Body of pancreas (tissue), 4 donors: ENCODE measurements around the gene GFAP. TPM values are rescaled to one million over a fixed set of nuclear protein-coding genes. Genes with fewer than 3 reads are reported as not detected.

Experiments
- ATAC-seq: fragments of 150-250 bp; one replicate; pipeline ENCODE4 v1.9.1; 2016
- DNase-seq, 4 donors: peaks; one replicate each; pipeline ENCODE4 v3.0.0-alpha.2; 2019
- H3K27ac ChIP-seq, 4 donors: fragments of 200-600 bp; sonication (generic); 1 replicate in 3 of 4; 2 replicates in 1 of 4; pipeline versions ENCODE4 v1.5.1 to v1.6.1; 2016 to 2019; ENCODE audit warnings: mild to moderate bottlenecking in 1 of 4, mixed read lengths in 1 of 4, moderate library complexity in 1 of 4
- H3K27me3 ChIP-seq, 2 donors: fragments of 200-600 bp; sonication (generic); one replicate each; pipeline ENCODE4 v1.6.0; 2016; ENCODE audit warnings: mild to moderate bottlenecking in 1 of 2
- H3K36me3 ChIP-seq, 2 donors: fragments of 200-600 bp; sonication (generic); replicated peaks in 1 of 2; 2 replicates each; pipeline ENCODE4 v1.5.1; 2016; ENCODE audit warnings: low read depth in 2 of 2; ENCODE audit not compliant: insufficient read depth in 1 of 2
- H3K4me1 ChIP-seq: fragments of 200-600 bp; sonication (generic); one replicate; pipeline ENCODE4 v1.6.0; 2016
- H3K4me3 ChIP-seq, 2 donors: fragments of 200-600 bp; sonication (generic); 1 replicate in 1 of 2; 2 replicates in 1 of 2; pipeline ENCODE4 v1.5.1; 2016 to 2019
- H3K9me3 ChIP-seq, 3 donors: fragments of 200-600 bp; sonication (generic); 1 replicate in 2 of 3; 2 replicates in 1 of 3; pipeline ENCODE4 v1.5.1; 2016
- POLR2A ChIP-seq, 3 donors: fragments of 450-650 bp; IDR thresholded peaks; one replicate each; pipeline ENCODE4 v1.6.1; 2016; ENCODE audit warnings: antibody characterized with exemption in 3 of 3, mild to moderate bottlenecking in 2 of 3
- WGBS, 2 donors: methylation state at CpG; one replicate each; pipeline ENCODE4 v1.1.5; 2017; 5-methylcytosine and 5-hydroxymethylcytosine counted together
- intact Hi-C: fragments of 100-400 bp; cut with DNase I; formaldehyde crosslinking; loops from one replicate; pipeline ENCODE4 v1.15.1; 2023
- total RNA-seq, 2 donors: library from RNA; depleted of rRNA; stranded (reverse); fragments of >200 nt; gene quantifications; one replicate each; pipeline ENCODE4 v1.1.0, GENCODE V29; 2016
- TF ChIP-seq, protein P1 (sequence below), 7 experiments: fragments of 450-650 bp in 4 of 7; fragments of 200-600 bp in 3 of 7; sonication (generic) in 3 of 7; IDR thresholded peaks; one replicate each; pipeline ENCODE4 v1.5.1; 2016 to 2019; ENCODE audit warnings: antibody characterized with exemption in 7 of 7

GFAP gene
- total RNA-seq, 2 donors from 2014 or later: 2.0 to 7.0 TPM

DNA sequence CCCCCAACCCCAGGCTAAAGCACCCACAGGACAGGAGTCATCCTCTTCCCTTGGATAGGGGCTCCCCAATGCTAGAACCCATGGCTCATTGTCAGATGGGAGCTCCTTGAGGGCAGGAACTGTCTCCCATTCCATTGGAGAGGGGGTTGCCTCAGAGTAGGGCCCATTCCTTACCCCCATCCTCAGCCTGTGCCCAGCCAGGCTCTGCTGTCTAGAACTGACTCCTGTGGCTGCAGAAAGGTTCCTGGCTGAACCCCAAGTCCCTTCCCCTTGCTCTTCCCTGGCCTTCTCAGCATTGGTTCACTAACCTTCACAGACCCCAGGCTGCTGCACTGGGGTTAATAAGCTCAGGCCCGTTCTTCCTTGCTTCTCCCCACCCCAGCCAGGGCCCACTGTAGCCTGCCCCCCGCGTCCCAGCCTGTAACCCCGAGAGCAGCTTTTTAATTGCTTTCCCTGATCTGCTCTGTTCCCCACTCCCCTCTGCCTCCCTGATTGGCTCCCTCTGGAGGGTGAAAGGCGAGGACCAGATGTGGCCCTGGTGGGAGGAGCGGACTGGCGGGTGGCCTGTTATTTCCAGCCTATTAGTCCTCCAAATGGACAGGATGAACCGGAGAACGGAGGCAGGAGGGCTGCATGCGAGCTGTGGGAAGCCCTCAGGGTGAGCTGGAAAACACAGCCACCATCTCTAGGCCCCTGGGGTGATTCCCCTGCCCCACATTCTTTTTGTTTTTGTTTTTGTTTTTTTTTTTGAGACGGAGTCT lies 6.0 kb upstream of the GFAP start:
- Histone ChIP-seq H3K27me3 (no peaks in the 10 kb centered on the region), H3K4me1 (peaks cover 15% of the 10 kb centered on the region), H3K27ac (no peak overlapping the region), H3K4me3 (no peak overlapping the region), H3K9me3 (no peaks in the 10 kb centered on the region), H3K36me3 (no peaks in the 10 kb centered on the region)
- DNase-seq: peak in 3 of 4 donors; percentile 10 to 42 (median 31)
- 70 to 74% methylated on average over 11 of the region's 11 CpGs for WGBS, 2 donors
- no peak for ATAC-seq
- intact Hi-C loops: loop anchor here (2.0 kb wide), 1 partner anchor 99 kb away; no protein-coding TSS in a partner anchor
- no peak for TF ChIP-seq POLR2A (IDR thresholded peaks at IDR 0.05)

DNA sequence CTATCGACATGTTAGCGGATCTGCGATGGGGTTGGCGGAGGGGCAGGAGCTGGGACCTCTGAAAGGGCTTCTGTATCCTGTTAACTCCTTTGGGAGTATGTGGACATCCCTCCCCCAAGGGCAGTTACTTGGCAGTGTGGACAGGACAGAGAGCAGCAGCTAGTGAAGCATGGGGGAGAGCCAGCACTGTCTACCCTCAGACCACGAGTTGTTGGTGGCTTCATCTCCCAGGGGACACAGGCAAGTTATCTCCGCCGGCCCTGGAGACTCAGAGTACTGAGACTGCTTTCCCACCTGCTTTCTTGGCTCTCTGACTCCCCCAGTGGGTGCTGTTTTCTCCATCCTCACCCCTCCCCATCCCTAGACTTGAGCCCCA lies 5.3 kb upstream of the GFAP start:
- no peaks in the 10 kb centered on the region for H3K36me3 ChIP-seq
- H3K9me3 ChIP-seq: no peaks in the 10 kb centered on the region
- no peak overlapping the region for H3K4me3 ChIP-seq
- no peak for ATAC-seq
- no peaks in the 10 kb centered on the region for H3K27me3 ChIP-seq
- H3K27ac ChIP-seq: no peak overlapping the region
- intact Hi-C loops: loop anchor here (2.0 kb wide), 1 partner anchor 100 kb away; no protein-coding TSS in a partner anchor
- H3K4me1 ChIP-seq: peaks cover 22% of the 10 kb centered on the region
- TF ChIP-seq POLR2A (IDR thresholded peaks at IDR 0.05): no peak
- TF ChIP-seq, protein P1, sequence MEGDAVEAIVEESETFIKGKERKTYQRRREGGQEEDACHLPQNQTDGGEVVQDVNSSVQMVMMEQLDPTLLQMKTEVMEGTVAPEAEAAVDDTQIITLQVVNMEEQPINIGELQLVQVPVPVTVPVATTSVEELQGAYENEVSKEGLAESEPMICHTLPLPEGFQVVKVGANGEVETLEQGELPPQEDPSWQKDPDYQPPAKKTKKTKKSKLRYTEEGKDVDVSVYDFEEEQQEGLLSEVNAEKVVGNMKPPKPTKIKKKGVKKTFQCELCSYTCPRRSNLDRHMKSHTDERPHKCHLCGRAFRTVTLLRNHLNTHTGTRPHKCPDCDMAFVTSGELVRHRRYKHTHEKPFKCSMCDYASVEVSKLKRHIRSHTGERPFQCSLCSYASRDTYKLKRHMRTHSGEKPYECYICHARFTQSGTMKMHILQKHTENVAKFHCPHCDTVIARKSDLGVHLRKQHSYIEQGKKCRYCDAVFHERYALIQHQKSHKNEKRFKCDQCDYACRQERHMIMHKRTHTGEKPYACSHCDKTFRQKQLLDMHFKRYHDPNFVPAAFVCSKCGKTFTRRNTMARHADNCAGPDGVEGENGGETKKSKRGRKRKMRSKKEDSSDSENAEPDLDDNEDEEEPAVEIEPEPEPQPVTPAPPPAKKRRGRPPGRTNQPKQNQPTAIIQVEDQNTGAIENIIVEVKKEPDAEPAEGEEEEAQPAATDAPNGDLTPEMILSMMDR (IDR thresholded peaks at IDR 0.05): no peak
- 61 to 66% methylated on average over 7 of the region's 7 CpGs for WGBS, 2 donors
- DNase-seq: no peak

DNA sequence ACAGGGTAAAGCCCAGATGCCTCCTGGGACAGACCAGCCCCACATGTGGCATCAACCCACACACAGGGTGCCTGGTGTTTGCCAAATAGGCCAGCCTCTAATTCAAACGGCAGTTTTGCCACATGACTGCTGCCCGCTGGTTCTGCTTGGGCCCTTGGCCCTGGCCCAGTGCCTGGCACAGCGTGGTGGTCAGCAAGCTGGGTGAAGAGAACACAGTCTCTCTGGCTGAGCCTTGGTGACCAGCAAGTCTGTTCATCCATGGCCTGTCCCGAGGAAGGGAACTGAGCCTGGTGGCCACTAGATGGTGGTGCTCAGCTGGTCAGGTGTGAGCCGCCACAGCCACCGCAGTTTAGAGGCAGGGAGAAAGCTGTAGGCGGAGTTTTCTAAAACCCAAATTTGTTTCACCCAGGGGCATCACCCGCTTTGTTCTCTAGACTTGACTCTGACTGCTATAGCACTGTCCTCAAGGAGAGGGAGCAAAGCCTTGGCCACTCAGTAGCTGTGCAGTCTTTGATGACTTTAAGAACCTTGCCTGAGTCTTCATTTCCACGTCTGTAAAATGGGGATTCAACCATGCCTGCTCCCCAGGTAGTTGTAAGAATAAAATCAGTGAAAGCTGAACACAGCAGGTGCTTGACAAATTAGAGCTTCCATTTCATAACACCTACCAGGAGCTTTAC lies 4.7 kb upstream of the GFAP start:
- intact Hi-C loops: loop anchor here (2.0 kb wide), 1 partner anchor 101 kb away; no protein-coding TSS in a partner anchor
- H3K27me3 ChIP-seq: no peaks in the 10 kb centered on the region
- DNase-seq (peak; percentile 82 to 88 (median 86)), ATAC-seq (peak; percentile 84)
- TF ChIP-seq, protein P1 (IDR thresholded peaks at IDR 0.05): peak; percentile 78 to 93 (median 90)
- TF ChIP-seq POLR2A (IDR thresholded peaks at IDR 0.05): no peak
- no peak overlapping the region for H3K27ac ChIP-seq
- WGBS, 2 donors: 14 to 18% methylated on average over 4 to 9 of the region's 9 CpGs
- no peaks in the 10 kb centered on the region for H3K9me3 ChIP-seq
- no peak overlapping the region for H3K4me3 ChIP-seq
- H3K36me3 ChIP-seq: no peaks in the 10 kb centered on the region
- H3K4me1 ChIP-seq: peaks cover 24% of the 10 kb centered on the region

DNA sequence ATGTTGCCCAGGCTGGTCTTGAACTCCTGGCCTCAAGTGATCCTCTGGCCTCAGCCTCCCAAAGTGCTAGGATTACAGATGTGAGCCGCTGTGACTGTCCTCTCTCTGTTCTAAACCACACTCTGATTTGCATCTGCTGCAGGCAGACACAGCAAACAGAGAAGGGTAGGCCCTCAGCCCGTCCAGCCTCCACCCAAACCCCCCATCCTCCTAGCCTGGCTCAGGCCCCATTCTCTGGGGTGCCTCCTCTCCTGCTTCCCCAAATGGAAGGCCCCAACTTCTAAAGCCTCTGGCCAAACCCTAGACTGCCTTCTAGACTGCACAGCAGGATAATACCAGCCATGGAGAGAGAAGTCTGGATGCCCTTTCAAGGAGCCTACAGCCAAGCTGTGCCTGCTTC lies 4.1 kb upstream of the GFAP start:
- intact Hi-C loops: no loop called here
- Histone ChIP-seq H3K4me1 (peaks cover 24% of the 10 kb centered on the region), H3K4me3 (no peak overlapping the region), H3K27ac (no peak overlapping the region), H3K9me3 (no peaks in the 10 kb centered on the region), H3K27me3 (no peaks in the 10 kb centered on the region), H3K36me3 (no peaks in the 10 kb centered on the region)
- 14 to 71% methylated on average over 1 to 2 of the region's 2 CpGs for WGBS, 2 donors
- TF ChIP-seq POLR2A (IDR thresholded peaks at IDR 0.05): no peak
- TF ChIP-seq, protein P1 (IDR thresholded peaks at IDR 0.05): no peak
- no peak for DNase-seq
- ATAC-seq: no peak

DNA sequence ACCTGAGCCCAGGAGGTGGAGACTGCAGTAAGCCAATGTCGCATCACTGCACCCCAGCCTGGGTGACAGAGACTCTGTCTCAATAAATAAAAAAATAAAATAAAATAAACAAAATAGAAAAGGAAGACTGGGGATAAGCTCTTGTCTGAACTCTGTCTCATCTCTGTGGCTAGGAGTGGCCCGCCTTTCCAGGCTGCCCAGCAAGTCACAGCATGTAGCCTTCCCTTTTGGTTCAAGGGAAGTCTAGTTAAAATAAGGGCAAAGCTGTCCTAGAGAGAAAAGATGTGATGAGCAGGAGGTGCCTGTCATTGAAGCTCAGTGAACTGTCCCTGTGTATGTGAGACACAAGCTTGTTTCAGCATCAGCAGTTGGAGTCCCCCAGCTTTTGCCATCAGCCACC lies 2.7 kb upstream of the GFAP start:
- ATAC-seq: no peak
- intact Hi-C loops: no loop called here

More for the DNA sequence above, 2.7 kb upstream of the GFAP start:
- Histone ChIP-seq H3K27me3 (no peaks in the 10 kb centered on the region), H3K36me3 (no peaks in the 10 kb centered on the region), H3K9me3 (no peaks in the 10 kb centered on the region), H3K4me1 (peaks cover 24% of the 10 kb centered on the region), H3K4me3 (no peak overlapping the region), H3K27ac (peak overlapping the region in 3 of 4 donors; percentile 75 to 86 (median 80))
- DNase-seq: no peak
- TF ChIP-seq POLR2A (IDR thresholded peaks at IDR 0.05): no peak
- TF ChIP-seq, protein P1 (IDR thresholded peaks at IDR 0.05): no peak
- WGBS, 2 donors: 74 to 79% methylated on average over 2 of the region's 2 CpGs
